Putamen (tissue), 1 donor: ENCODE measurements around the gene CASP12.

Experiments
- DNase-seq: peaks from one replicate; pipeline ENCODE4 v3.0.0-alpha.2; 2016; ENCODE audit warnings: low spot score

Gene CASP12

GRCh38 chr11:104892723-104893511, 5.3 kb downstream of the CASP12 start:
- DNase-seq = no peak

- no peak for DNase-seq
Measured at GRCh38 chr11:104891135-104891534, 7.1 kb downstream of the CASP12 start.

- no peak for DNase-seq
Measured at GRCh38 chr11:104883342-104883741, 14.9 kb downstream of the CASP12 start.

GRCh38 chr11:104881117-104881794, 17.0 kb downstream of the CASP12 start:
- DNase-seq = no peak

- no peak for DNase-seq
Measured at GRCh38 chr11:104879514-104880190, 18.6 kb downstream of the CASP12 start.

GRCh38 chr11:104876861-104877431, 21.3 kb downstream of the CASP12 start:
- no peak for DNase-seq

GRCh38 chr11:104876324-104876723, 21.9 kb downstream of the CASP12 start:
- DNase-seq = no peak

GRCh38 chr11:104873252-104873651, 25.0 kb downstream of the CASP12 start:
- no peak for DNase-seq

GRCh38 chr11:104872393-104872792, 25.9 kb downstream of the CASP12 start:
- no peak for DNase-seq

- no peak for DNase-seq
Measured at GRCh38 chr11:104870910-104871309, 27.4 kb downstream of the CASP12 start.

- no peak for DNase-seq
Measured at GRCh38 chr11:104866815-104867214, 31.4 kb downstream of the CASP12 start.

GRCh38 chr11:104858882-104859775, 39.1 kb downstream of the CASP12 start:
- DNase-seq = no peak

GRCh38 chr11:104856607-104857006, 41.7 kb downstream of the CASP12 start:
- no peak for DNase-seq

GRCh38 chr11:104855965-104856364, 42.3 kb downstream of the CASP12 start:
- no peak for DNase-seq

- no peak for DNase-seq
Measured at GRCh38 chr11:104853276-104853675, 45.0 kb downstream of the CASP12 start.

- DNase-seq = no peak
Measured at GRCh38 chr11:104852811-104853210, 45.4 kb downstream of the CASP12 start.

- DNase-seq = peak; percentile 67
Measured at GRCh38 chr11:104846216-104846615, 52.0 kb downstream of the CASP12 start.

- no peak for DNase-seq
Measured at GRCh38 chr11:104844451-104844850, 53.8 kb downstream of the CASP12 start.

- DNase-seq = no peak
Measured at GRCh38 chr11:104843150-104843836, 55.0 kb downstream of the CASP12 start.

GRCh38 chr11:104841973-104842525, 56.2 kb downstream of the CASP12 start:
- no peak for DNase-seq

GRCh38 chr11:104841185-104841584, 57.1 kb downstream of the CASP12 start:
- DNase-seq = no peak
